HFF-Myc (cell line): Measurements from ENCODE around the gene RDH14.

Experiments used
- DNase-seq: peaks from one replicate; pipeline ENCODE4 v3.0.0-alpha.2; 2011; ENCODE audit warnings: low read depth; ENCODE audit errors: extremely low read depth
- H3K4me3 ChIP-seq: replicated peaks from 2 replicates; pipeline ENCODE4 v1.5.1; 2011; ENCODE audit warnings: low read depth, mild to moderate bottlenecking, control low read depth, low read length
- TF ChIP-seq, protein P1 (sequence below): IDR thresholded peaks from 2 replicates; pipeline ENCODE4 v1.5.1; 2012; ENCODE audit warnings: mild to moderate bottlenecking, low read depth, low read length, control low read depth; ENCODE audit errors: missing control alignments

The RDH14 gene, protein sequence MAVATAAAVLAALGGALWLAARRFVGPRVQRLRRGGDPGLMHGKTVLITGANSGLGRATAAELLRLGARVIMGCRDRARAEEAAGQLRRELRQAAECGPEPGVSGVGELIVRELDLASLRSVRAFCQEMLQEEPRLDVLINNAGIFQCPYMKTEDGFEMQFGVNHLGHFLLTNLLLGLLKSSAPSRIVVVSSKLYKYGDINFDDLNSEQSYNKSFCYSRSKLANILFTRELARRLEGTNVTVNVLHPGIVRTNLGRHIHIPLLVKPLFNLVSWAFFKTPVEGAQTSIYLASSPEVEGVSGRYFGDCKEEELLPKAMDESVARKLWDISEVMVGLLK

DNA sequence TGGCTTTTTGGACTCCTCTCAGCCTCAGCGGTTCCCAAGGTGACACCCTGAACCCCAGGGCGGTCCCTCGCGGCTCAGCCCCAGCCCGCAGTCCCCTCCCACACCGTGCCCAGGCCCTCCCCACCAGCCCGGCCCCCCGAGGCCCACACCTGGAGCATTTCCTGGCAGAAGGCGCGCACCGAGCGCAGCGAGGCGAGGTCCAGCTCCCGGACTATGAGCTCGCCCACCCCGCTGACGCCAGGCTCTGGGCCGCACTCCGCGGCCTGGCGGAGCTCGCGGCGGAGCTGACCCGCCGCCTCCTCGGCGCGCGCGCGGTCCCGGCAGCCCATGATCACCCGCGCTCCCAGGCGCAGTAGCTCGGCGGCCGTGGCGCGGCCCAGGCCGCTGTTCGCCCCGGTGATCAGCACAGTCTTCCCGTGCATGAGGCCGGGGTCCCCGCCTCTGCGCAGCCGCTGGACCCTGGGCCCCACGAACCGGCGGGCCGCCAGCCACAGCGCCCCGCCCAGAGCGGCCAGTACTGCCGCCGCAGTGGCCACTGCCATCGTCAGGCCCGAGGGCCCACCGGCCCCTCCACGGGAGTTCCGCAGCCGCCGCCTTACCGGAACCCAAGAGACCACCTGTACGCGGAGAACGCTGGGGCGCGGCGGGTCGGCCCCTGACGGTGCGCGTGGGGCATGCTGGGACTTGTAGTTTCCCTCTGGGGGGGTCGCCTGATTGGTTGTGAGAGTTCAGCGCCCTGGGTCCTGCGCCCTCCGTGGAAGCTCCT is at the start of gene RDH14:
Gene RDH14, minus strand, starts transcription at position 623 of the 766 bp plus-strand sequence. Its CDS starts 81 bp downstream, at position 542.
- peak; percentile 79 for DNase-seq
- peak within 1 kb of the TSS; percentile 66 for H3K4me3 ChIP-seq
- TF ChIP-seq, protein P1, sequence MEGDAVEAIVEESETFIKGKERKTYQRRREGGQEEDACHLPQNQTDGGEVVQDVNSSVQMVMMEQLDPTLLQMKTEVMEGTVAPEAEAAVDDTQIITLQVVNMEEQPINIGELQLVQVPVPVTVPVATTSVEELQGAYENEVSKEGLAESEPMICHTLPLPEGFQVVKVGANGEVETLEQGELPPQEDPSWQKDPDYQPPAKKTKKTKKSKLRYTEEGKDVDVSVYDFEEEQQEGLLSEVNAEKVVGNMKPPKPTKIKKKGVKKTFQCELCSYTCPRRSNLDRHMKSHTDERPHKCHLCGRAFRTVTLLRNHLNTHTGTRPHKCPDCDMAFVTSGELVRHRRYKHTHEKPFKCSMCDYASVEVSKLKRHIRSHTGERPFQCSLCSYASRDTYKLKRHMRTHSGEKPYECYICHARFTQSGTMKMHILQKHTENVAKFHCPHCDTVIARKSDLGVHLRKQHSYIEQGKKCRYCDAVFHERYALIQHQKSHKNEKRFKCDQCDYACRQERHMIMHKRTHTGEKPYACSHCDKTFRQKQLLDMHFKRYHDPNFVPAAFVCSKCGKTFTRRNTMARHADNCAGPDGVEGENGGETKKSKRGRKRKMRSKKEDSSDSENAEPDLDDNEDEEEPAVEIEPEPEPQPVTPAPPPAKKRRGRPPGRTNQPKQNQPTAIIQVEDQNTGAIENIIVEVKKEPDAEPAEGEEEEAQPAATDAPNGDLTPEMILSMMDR = no peak

DNA sequence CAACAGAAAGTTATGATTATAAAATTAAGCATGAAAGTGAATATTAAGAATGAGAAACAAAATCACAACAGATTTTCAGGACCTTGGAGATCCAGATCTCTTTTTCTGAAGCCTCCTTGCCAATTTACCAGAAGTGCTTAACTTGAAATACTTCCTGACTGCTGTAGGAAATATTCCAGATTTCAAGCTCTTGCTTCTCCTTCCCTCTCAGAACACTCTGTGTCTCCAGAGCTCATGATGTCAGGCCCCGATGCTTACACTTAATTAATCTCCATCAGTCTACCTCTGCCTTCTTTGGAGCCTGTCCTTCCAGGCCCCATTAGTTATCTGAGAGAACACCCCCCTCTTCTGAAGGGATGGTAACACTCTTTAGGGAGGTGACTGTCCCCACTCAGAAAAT is 49.6 kb upstream of the RDH14 start:
- no peak for DNase-seq
- H3K4me3 ChIP-seq = no peak overlapping the region
- TF ChIP-seq, protein P1 = no peak

DNA sequence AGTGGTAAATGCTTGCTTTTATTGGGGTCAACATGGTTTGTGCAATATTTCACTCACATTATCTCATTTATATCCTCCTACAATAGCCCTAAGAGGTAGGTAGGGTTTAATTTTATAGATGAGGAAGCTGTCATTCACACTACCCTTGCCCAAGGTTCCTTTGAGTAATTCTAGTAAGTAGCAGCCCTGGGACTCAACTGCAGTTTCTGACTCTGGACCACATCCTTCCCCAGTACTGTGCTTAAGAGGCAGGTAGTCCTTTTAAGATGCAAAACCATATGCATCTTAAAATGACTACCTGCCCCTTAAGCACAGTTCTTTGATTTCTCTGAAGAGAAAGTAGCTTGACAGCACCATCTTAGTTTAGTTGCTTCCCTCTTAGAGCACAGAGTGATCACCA is 44.7 kb upstream of the RDH14 start:
- H3K4me3 ChIP-seq = no peak overlapping the region
- no peak for DNase-seq
- TF ChIP-seq, protein P1 = no peak

DNA sequence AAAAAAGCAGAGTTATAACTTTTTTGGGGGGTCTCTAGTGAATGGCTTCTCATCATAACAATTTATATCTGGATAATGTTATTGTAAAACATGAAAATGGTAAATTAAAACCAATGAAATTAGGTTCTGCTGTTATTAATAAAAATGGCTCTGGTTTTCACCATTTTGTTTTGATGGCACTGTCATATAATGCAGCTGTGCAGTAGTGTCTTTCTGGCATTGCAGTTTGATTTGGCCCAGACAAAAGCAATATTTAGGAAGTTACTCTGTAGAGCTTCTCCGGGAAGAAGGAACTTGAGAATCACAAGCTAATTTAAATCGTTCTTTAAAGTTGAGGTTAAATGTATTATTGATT is 44.1 kb upstream of the RDH14 start:
- no peak overlapping the region for H3K4me3 ChIP-seq
- no peak for DNase-seq
- TF ChIP-seq, protein P1 = no peak

DNA sequence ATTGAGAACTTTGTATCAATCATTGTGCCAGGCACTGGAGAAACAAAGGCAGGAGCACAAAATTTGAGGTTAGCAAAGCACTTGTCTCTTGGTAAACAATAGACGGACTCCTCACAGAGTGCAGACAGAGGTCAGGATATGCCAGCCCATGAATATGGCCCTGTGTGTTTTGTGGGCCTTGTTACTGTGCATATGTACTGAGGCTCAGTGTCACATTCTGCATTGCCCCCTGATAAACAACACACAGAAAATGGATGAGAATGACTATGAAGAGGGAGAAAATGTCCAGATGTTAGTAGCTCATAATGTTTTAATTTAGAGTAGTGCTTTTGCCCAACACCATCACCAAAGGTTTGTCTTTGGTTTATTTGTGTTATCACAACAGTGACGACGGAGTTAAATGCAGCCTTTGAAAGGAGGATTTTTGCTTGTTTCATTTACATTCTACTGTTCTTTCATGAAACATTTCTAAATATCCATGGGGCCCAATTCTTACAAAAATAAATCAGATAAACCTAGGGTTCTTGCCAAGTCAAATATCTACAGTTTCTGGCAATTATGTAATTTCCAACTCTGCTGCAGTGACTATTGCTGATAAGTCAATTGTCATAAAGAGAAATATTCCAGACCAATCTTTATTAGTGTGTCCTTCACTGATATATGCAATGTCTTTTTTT is 43.5 kb upstream of the RDH14 start:
- no peak for DNase-seq
- TF ChIP-seq, protein P1 = no peak
- H3K4me3 ChIP-seq = no peak overlapping the region

DNA sequence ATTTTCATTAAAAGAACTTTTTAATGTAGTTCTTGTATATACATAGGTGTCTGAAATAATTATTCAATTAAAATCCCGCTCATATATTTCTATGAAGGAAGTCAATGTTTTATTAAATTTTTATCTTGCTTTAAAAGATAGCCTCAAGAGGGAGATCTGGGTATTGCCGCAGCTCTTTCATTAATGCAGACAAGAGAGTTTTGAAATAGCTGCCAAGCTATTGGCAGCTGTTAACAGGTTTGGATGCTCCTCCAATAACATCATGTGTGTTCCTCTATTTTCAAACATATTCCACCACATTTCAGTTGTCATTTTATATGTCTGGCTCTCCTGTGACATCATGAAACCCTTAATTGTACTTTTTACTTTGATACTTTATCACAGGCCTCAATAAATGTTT is 41.8 kb upstream of the RDH14 start:
- DNase-seq = no peak
- TF ChIP-seq, protein P1 = no peak
- H3K4me3 ChIP-seq = no peak overlapping the region
